ENCODE results near the gene ZNF317.

GRCh38 chr19:9183000-9183399 lies 42.8 kb downstream of the ZNF317 start:
- TF ChIP-seq RAD21 (IDR thresholded peaks at IDR 0.05; ENCODE audit: low read depth) (no peak), EP300 (IDR thresholded peaks at IDR 0.05; ENCODE audit: borderline replicate concordance) (no peak), YY1 (IDR thresholded peaks at IDR 0.05; ENCODE audit: low read depth) (no peak), CEBPB (IDR thresholded peaks at IDR 0.05) (no peak), TAF1 (IDR thresholded peaks at IDR 0.05; ENCODE audit: low read depth) (no peak), NFIC (IDR thresholded peaks at IDR 0.05) (no peak)

All from Ishikawa (cell line).